ENCODE data around the gene MBOAT1.
A peak's percentile ranks its signal among the peaks of the same experiment; 100 is the strongest.
"Not testable (repeated sequence)": the region's sequence is repeated elsewhere in the genome, so short reads cannot be mapped to it uniquely, and the experiment has no call there.

MBOAT1 gene

GRCh38 chr6:20212392-20213111 lies at the start of gene MBOAT1:
TSS of gene MBOAT1 (minus strand) at chr6:20212469. CDS start at chr6:20212234, 235 bp downstream.
- peak; percentile 84 for DNase-seq

- no peak for DNase-seq
Measured at GRCh38 chr6:20261685-20262084, 49.4 kb upstream of the MBOAT1 start.

- no peak for DNase-seq
Measured at GRCh38 chr6:20260360-20260759, 48.1 kb upstream of the MBOAT1 start.

- DNase-seq = no peak
Measured at GRCh38 chr6:20259316-20260049, 47.2 kb upstream of the MBOAT1 start.

GRCh38 chr6:20255428-20255827 lies 43.2 kb upstream of the MBOAT1 start:
- no peak for DNase-seq

GRCh38 chr6:20254295-20254694 lies 42.0 kb upstream of the MBOAT1 start:
- no peak for DNase-seq

- DNase-seq = no peak
Measured at GRCh38 chr6:20253021-20253420, 40.8 kb upstream of the MBOAT1 start.

- DNase-seq = no peak
Measured at GRCh38 chr6:20252311-20252710, 40.0 kb upstream of the MBOAT1 start.

- no peak for DNase-seq
Measured at GRCh38 chr6:20251525-20251924, 39.3 kb upstream of the MBOAT1 start.

- no peak for DNase-seq
Measured at GRCh38 chr6:20246125-20246524, 33.9 kb upstream of the MBOAT1 start.

GRCh38 chr6:20244807-20245681 lies 32.8 kb upstream of the MBOAT1 start:
- DNase-seq = not testable (repeated sequence)

- no peak for DNase-seq
Measured at GRCh38 chr6:20243288-20243687, 31.0 kb upstream of the MBOAT1 start.

GRCh38 chr6:20242397-20242796 lies 30.1 kb upstream of the MBOAT1 start:
- no peak for DNase-seq

GRCh38 chr6:20241102-20241501 lies 28.8 kb upstream of the MBOAT1 start:
- DNase-seq = no peak

- DNase-seq = no peak
Measured at GRCh38 chr6:20238688-20239587, 26.7 kb upstream of the MBOAT1 start.

GRCh38 chr6:20237677-20238460 lies 25.6 kb upstream of the MBOAT1 start:
- DNase-seq = no peak

- DNase-seq = no peak
Measured at GRCh38 chr6:20236909-20237600, 24.8 kb upstream of the MBOAT1 start.

GRCh38 chr6:20236344-20236743 lies 24.1 kb upstream of the MBOAT1 start:
- no peak for DNase-seq

- no peak for DNase-seq
Measured at GRCh38 chr6:20235041-20235440, 22.8 kb upstream of the MBOAT1 start.

GRCh38 chr6:20234136-20234535 lies 21.9 kb upstream of the MBOAT1 start:
- DNase-seq = no peak

Data from activated CD8-positive, alpha-beta memory T cell treated with anti-CD3 and anti-CD28 coated beads for 24 hours (primary cell).